SK-N-SH (cell line): ENCODE measurements around the gene DARS2. TPM values are rescaled to one million over a fixed set of nuclear protein-coding genes. Genes with fewer than 3 reads are reported as not detected.
A peak's percentile ranks its signal among the peaks of the same experiment; 100 is the strongest.

Source experiments
- CTCF ChIA-PET: fragments of 300-600, 350-600 bp; formaldehyde crosslinking; extraction: SDS; loops from one replicate; lab custom pipeline; 2021; lab: Yijun Ruan, JAX
- POLR2A ChIA-PET: fragments of 350-600 bp; sonication (Branson Sonifier 250); formaldehyde crosslinking; extraction: SDS; loops from one replicate; lab custom pipeline; 2020; ENCODE audit warnings: antibody characterized with exemption, inconsistent platforms; lab: Yijun Ruan, JAX
- DNase-seq: peaks from one replicate; pipeline ENCODE4 v3.0.0; 2012
- H2AFZ ChIP-seq: fragments of 200-600 bp; sonication (generic); 2 replicates; pipeline ENCODE4 v1.8.1; 2016; ENCODE audit warnings: antibody characterized with exemption, mild to moderate bottlenecking, low read depth
- H3F3A ChIP-seq: fragments of 200-600 bp; sonication (generic); replicated peaks from 2 replicates; pipeline ENCODE3; 2016; ENCODE audit warnings: antibody characterized with exemption, mild to moderate bottlenecking; ENCODE audit not compliant: insufficient read depth
- H3K27ac ChIP-seq, 2 experiments: fragments of 200-500 bp in 1 of 2; fragments of 200-600 bp in 1 of 2; sonication (Bioruptor generic) in 1 of 2; sonication (generic), shearing (Covaris generic) in 1 of 2; 2 replicates each; pipeline versions ENCODE4 v1.5.1 to v1.6.1; 2014 to 2016; ENCODE audit warnings: low read depth in 2 of 2, inconsistent platforms in 1 of 2, low read length in 1 of 2, mild to moderate bottlenecking in 1 of 2, mixed read lengths in 1 of 2
- H3K27me3 ChIP-seq: fragments of 200-600 bp; sonication (generic), shearing (Covaris generic); 2 replicates; pipeline ENCODE4 v1.6.1; 2016; ENCODE audit warnings: mixed run types; ENCODE audit not compliant: insufficient read depth
- H3K36me3 ChIP-seq, 2 experiments: fragments of 200-500 bp in 1 of 2; fragments of 200-600 bp in 1 of 2; sonication (Bioruptor generic) in 1 of 2; sonication (generic) in 1 of 2; replicated peaks in 1 of 2; 2 replicates each; pipeline versions ENCODE3 to v1.5.1; 2014 to 2016; ENCODE audit warnings: low read length in 1 of 2, mild to moderate bottlenecking in 1 of 2; ENCODE audit not compliant: insufficient read depth in 2 of 2, control insufficient read depth in 1 of 2
- H3K4me1 ChIP-seq, 2 experiments: fragments of 200-500 bp in 1 of 2; fragments of 200-600 bp in 1 of 2; sonication (Bioruptor generic) in 1 of 2; sonication (generic), shearing (Covaris generic) in 1 of 2; 2 replicates each; pipeline versions ENCODE4 v1.5.1 to v1.6.1; 2014 to 2016; ENCODE audit warnings: low read depth in 1 of 2, low read length in 1 of 2, mixed run types in 1 of 2; ENCODE audit not compliant: insufficient read depth in 2 of 2, control insufficient read depth in 1 of 2
- H3K4me2 ChIP-seq: fragments of 200-600 bp; sonication (generic), shearing (Covaris generic); 2 replicates; pipeline ENCODE4 v1.6.1; 2017; ENCODE audit warnings: mixed run types
- H3K4me3 ChIP-seq, 2 experiments: fragments of 200-500 bp in 1 of 2; fragments of 200-600 bp in 1 of 2; sonication (Bioruptor generic) in 1 of 2; sonication (generic), shearing (Covaris generic) in 1 of 2; 2 replicates each; pipeline versions ENCODE4 v1.5.1 to v1.8.1; 2014 to 2016; ENCODE audit warnings: low read depth in 2 of 2, inconsistent platforms in 1 of 2, low read length in 1 of 2, mild to moderate bottlenecking in 1 of 2, mixed read lengths in 1 of 2, moderate library complexity in 1 of 2
- H3K79me2 ChIP-seq: fragments of 200-600 bp; sonication (generic); 2 replicates; pipeline ENCODE4 v1.8.1; 2017; ENCODE audit warnings: mild to moderate bottlenecking; ENCODE audit not compliant: insufficient read depth
- H3K9ac ChIP-seq: fragments of 200-600 bp; sonication (generic); 2 replicates; pipeline ENCODE4 v1.6.1; 2017; ENCODE audit warnings: mixed run types
- H3K9me2 ChIP-seq: fragments of 200-600 bp; sonication (generic); 2 replicates; pipeline ENCODE4 v1.6.1; 2017; ENCODE audit warnings: mixed run types
- H3K9me3 ChIP-seq: fragments of 200-600 bp; sonication (generic); 2 replicates; pipeline ENCODE4 v1.6.1; 2017; ENCODE audit warnings: mixed run types, mild to moderate bottlenecking, moderate library complexity
- H4K20me1 ChIP-seq: fragments of 200-600 bp; sonication (generic); 2 replicates; pipeline ENCODE4 v1.6.1; 2017; ENCODE audit warnings: mild to moderate bottlenecking, mixed run types; ENCODE audit not compliant: insufficient read depth
- ELF1 ChIP-seq: IDR thresholded peaks from 2 replicates; pipeline ENCODE4 v1.4.0; 2012
- EZH2phosphoT487 ChIP-seq: fragments of 200-600 bp; sonication (generic); IDR thresholded peaks from 2 replicates; pipeline ENCODE4 v1.6.1; 2017; ENCODE audit warnings: low read depth, mixed run types, mild to moderate bottlenecking, antibody characterized with exemption, moderate library complexity, borderline replicate concordance
- FOSL2 ChIP-seq: IDR thresholded peaks from 2 replicates; pipeline ENCODE4 v1.4.0; 2012; ENCODE audit warnings: low read depth, mild to moderate bottlenecking, moderate library complexity, borderline replicate concordance
- FOXJ3 ChIP-seq: sonication (generic); formaldehyde crosslinking; IDR thresholded peaks from 2 replicates; pipeline ENCODE4 v1.5.1; 2020; ENCODE audit warnings: mild to moderate bottlenecking, missing genetic modification reagents
- GATA2 ChIP-seq: sonication (generic); formaldehyde crosslinking; IDR thresholded peaks from 2 replicates; pipeline ENCODE4 v1.5.0; 2020; ENCODE audit warnings: mild to moderate bottlenecking, missing genetic modification reagents
- JUND ChIP-seq: IDR thresholded peaks from 2 replicates; pipeline ENCODE4 v1.4.0; 2012
- MXI1 ChIP-seq: IDR thresholded peaks from 2 replicates; pipeline ENCODE4 v1.6.1; 2012; ENCODE audit warnings: mild to moderate bottlenecking, low read depth, low read length, improper control_type of control experiment
- NRF1 ChIP-seq: IDR thresholded peaks from 2 replicates; pipeline ENCODE4 v1.6.1; 2012; ENCODE audit warnings: low read depth, mild to moderate bottlenecking, low read length
- PBX3 ChIP-seq: IDR thresholded peaks from 2 replicates; pipeline ENCODE4; 2012
- POLR2AphosphoS5 ChIP-seq: IDR thresholded peaks from 2 replicates; pipeline ENCODE4 v1.6.1; 2012; ENCODE audit warnings: low read depth, low read length
- RAD21 ChIP-seq: IDR thresholded peaks from 2 replicates; pipeline ENCODE4 v1.6.1; 2012; ENCODE audit warnings: mild to moderate bottlenecking, low read length
- RFX5 ChIP-seq: IDR thresholded peaks from 2 replicates; pipeline ENCODE4 v1.6.1; 2012; ENCODE audit warnings: mild to moderate bottlenecking, improper control_type of control experiment, low read length
- SIN3A ChIP-seq: IDR thresholded peaks from 2 replicates; pipeline ENCODE4 v1.6.1; 2012; ENCODE audit warnings: low read depth, mild to moderate bottlenecking, low read length, moderate library complexity, borderline replicate concordance
- SMC3 ChIP-seq: IDR thresholded peaks from 2 replicates; pipeline ENCODE4 v1.6.1; 2012; ENCODE audit warnings: low read depth, low read length, improper control_type of control experiment
- TAF1 ChIP-seq: IDR thresholded peaks from 2 replicates; pipeline ENCODE4 v1.6.1; 2012; ENCODE audit warnings: low read depth, mild to moderate bottlenecking, low read length, moderate library complexity, borderline replicate concordance
- TEAD4 ChIP-seq: IDR thresholded peaks from 2 replicates; pipeline ENCODE4 v1.4.0; 2012; ENCODE audit warnings: mild to moderate bottlenecking, borderline replicate concordance; ENCODE audit not compliant: insufficient read depth
- USF1 ChIP-seq: IDR thresholded peaks from 2 replicates; pipeline ENCODE4 v1.4.0; 2012; ENCODE audit warnings: low read depth, borderline replicate concordance
- WGBS: methylation state at CpG from one replicate; pipeline ENCODE4 v1.1.6; 2017; ENCODE audit warnings: low lambda C conversion rate; 5-methylcytosine and 5-hydroxymethylcytosine counted together
- polyA plus RNA-seq, 3 experiments: library from polyadenylated mRNA; depleted of rRNA; stranded (reverse); fragments of >200 nt; gene quantifications; 2 replicates each; pipeline ENCODE4 v1.2.3, GENCODE V29; 2012

DARS2 gene
- polyA plus RNA-seq, 1 of the 3 experiments (the other 2 are of a cell fraction) = 17.1 TPM

- Histone ChIP-seq H3F3A (peaks cover 35% of the 10 kb centered on the region), H3K4me3 (no peak overlapping the region), H3K4me2 (no peak overlapping the region), H3K9ac (no peak overlapping the region), H4K20me1 (no peaks in the 10 kb centered on the region), H3K36me3 (peaks cover 35 to 56% of the 10 kb centered on the region in 2 experiments), H2AFZ (no peak overlapping the region), H3K9me3 (no peaks in the 10 kb centered on the region), H3K9me2 (no peaks in the 10 kb centered on the region)
- 86% methylated on average over 1 of the region's 1 CpG for WGBS
- POLR2A ChIA-PET = interaction anchor here (0.7 kb wide), 1 partner anchor 1131 kb away, joined by 3 read pairs; no protein-coding TSS in a partner anchor
- DNase-seq = no peak
- CTCF ChIA-PET = no interaction called here
- TF ChIP-seq FOSL2 (no peak), PBX3 (no peak), POLR2AphosphoS5 (0 out of 2 replicates have a peak, but pooled peaks have one; percentile 19), JUND (no peak), FOXJ3 (CRISPR knock-in tag) (no peak), SMC3 (no peak), NRF1 (no peak), TEAD4 (no peak), RFX5 (no peak)
- TF ChIP-seq, all 33 proteins: peak for 1
- Histone ChIP-seq H3K27ac (peak overlapping the region in 1 of 2 experiments; percentile 16; a peak in 1 of 4 replicates), H3K4me1 (peaks cover 4% of the 10 kb centered on the region in 2 experiments; a peak in 2 of 4 replicates), H3K79me2 (no peaks in the 10 kb centered on the region), H3K27me3 (no peaks in the 10 kb centered on the region)
These were observed 31.5 kb downstream of the DARS2 start for GRCh38 chr1:173856014-173856413.

- CTCF ChIA-PET = no interaction called here
- peaks cover 43% of the 10 kb centered on the region for H3F3A ChIP-seq
- H3K4me3 ChIP-seq = no peak overlapping the region
- H3K79me2 ChIP-seq = no peaks in the 10 kb centered on the region
- peak overlapping the region in 1 of 2 experiments; percentile 50; a peak in 1 of 4 replicates for H3K27ac ChIP-seq
- 98% methylated on average over 2 of the region's 2 CpGs for WGBS
- H3K27me3 ChIP-seq = no peaks in the 10 kb centered on the region
- no peak overlapping the region for H3K4me2 ChIP-seq
- H3K9ac ChIP-seq = no peak overlapping the region
- no peak overlapping the region for H2AFZ ChIP-seq
- TF ChIP-seq ELF1 = no peak
- no peak for TF ChIP-seq TEAD4
- no peak for TF ChIP-seq FOXJ3 (CRISPR knock-in tag)
- TF ChIP-seq EZH2phosphoT487 = no peak
- TF ChIP-seq USF1 = no peak
- no peak for TF ChIP-seq MXI1
- no peak for TF ChIP-seq SIN3A
- no peak for TF ChIP-seq RFX5
- TF ChIP-seq JUND = no peak
- TF ChIP-seq GATA2 (CRISPR knock-in tag) = no peak
- TF ChIP-seq TAF1 = no peak
- TF ChIP-seq RAD21 = no peak
- TF ChIP-seq PBX3 = no peak
- H3K4me1 ChIP-seq = peaks cover 4% of the 10 kb centered on the region in 2 experiments; a peak in 2 of 4 replicates
- POLR2A ChIA-PET = interaction anchor here (0.7 to 0.9 kb wide), 2 partner anchors 11 to 1132 kb away, joined by 3 read pairs; partner anchors contain the start of genes GAS5 and ZBTB37
- H4K20me1 ChIP-seq = no peaks in the 10 kb centered on the region
- DNase-seq = no peak
- H3K9me3 ChIP-seq = no peaks in the 10 kb centered on the region
- no peaks in the 10 kb centered on the region for H3K9me2 ChIP-seq
- H3K36me3 ChIP-seq = peaks cover 32 to 50% of the 10 kb centered on the region in 2 experiments
These were observed 32.4 kb downstream of the DARS2 start for GRCh38 chr1:173856903-173857302.
